HEK293 (cell line): ENCODE data around the gene ACVR1.

Source experiments
- EGR2 ChIP-seq: fragments of 450-650 bp; formaldehyde crosslinking; IDR thresholded peaks from 2 replicates; pipeline ENCODE4 v1.5.1; 2016; ENCODE audit warnings: low read depth, missing biosample characterization, missing genetic modification characterization
- PRDM1 ChIP-seq: fragments of 450-650 bp; formaldehyde crosslinking; IDR thresholded peaks from 2 replicates; pipeline ENCODE4; 2016; ENCODE audit warnings: missing biosample characterization, missing genetic modification characterization
- PRDM4 ChIP-seq: fragments of 450-650 bp; formaldehyde crosslinking; IDR thresholded peaks from 2 replicates; pipeline ENCODE4 v1.5.1; 2017; ENCODE audit warnings: missing biosample characterization, missing genetic modification characterization
- SETDB1 ChIP-seq: IDR thresholded peaks from one replicate; pipeline ENCODE4 v1.6.1; 2017; ENCODE audit warnings: mild to moderate bottlenecking, low read length, moderate library complexity, mixed read lengths; ENCODE audit not compliant: insufficient read length
- TRIM28 ChIP-seq: IDR thresholded peaks from 2 replicates; pipeline ENCODE4 v1.6.1; 2011; ENCODE audit warnings: low read length, control low read depth, borderline replicate concordance
- WT1 ChIP-seq: fragments of 450-650 bp; formaldehyde crosslinking; IDR thresholded peaks from 2 replicates; pipeline ENCODE4 v1.5.1; 2016; ENCODE audit warnings: missing biosample characterization, missing genetic modification characterization
- YY1 ChIP-seq: fragments of 450-650 bp; formaldehyde crosslinking; IDR thresholded peaks from 2 replicates; pipeline ENCODE4 v1.5.1; 2018; ENCODE audit warnings: missing biosample characterization, missing genetic modification characterization
- ZBTB17 ChIP-seq: fragments of 450-650 bp; formaldehyde crosslinking; IDR thresholded peaks from 2 replicates; pipeline ENCODE4 v1.5.1; 2016; ENCODE audit warnings: missing biosample characterization, missing genetic modification characterization
- ZBTB48 ChIP-seq: fragments of 450-650 bp; formaldehyde crosslinking; IDR thresholded peaks from 2 replicates; pipeline ENCODE4 v1.5.1; 2016; ENCODE audit warnings: missing biosample characterization, missing genetic modification characterization
- ZFP41 ChIP-seq: fragments of 450-650 bp; formaldehyde crosslinking; IDR thresholded peaks from 2 replicates; pipeline ENCODE4 v1.5.1; 2016; ENCODE audit warnings: missing biosample characterization, missing genetic modification characterization, borderline replicate concordance
- ZNF174 ChIP-seq: fragments of 450-650 bp; formaldehyde crosslinking; IDR thresholded peaks from 2 replicates; pipeline ENCODE4 v1.5.0; 2017; ENCODE audit warnings: missing biosample characterization, mild to moderate bottlenecking, missing genetic modification characterization
- ZNF202 ChIP-seq: fragments of 450-650 bp; formaldehyde crosslinking; IDR thresholded peaks from 2 replicates; pipeline ENCODE4 v1.5.1; 2016; ENCODE audit warnings: missing biosample characterization, missing genetic modification characterization, borderline replicate concordance
- ZNF366 ChIP-seq: fragments of 450-650 bp; formaldehyde crosslinking; conservative IDR thresholded peaks from 2 replicates; pipeline ENCODE4 v1.5.1; 2016; ENCODE audit warnings: missing biosample characterization, missing genetic modification characterization
- ZNF391 ChIP-seq: fragments of 450-650 bp; formaldehyde crosslinking; IDR thresholded peaks from 2 replicates; pipeline ENCODE4 v1.5.1; 2016; ENCODE audit warnings: low read depth, missing biosample characterization, missing genetic modification characterization, borderline replicate concordance
- ZNF394 ChIP-seq: fragments of 450-650 bp; formaldehyde crosslinking; IDR thresholded peaks from 2 replicates; pipeline ENCODE4 v1.5.1; 2016; ENCODE audit warnings: missing biosample characterization, missing genetic modification characterization, mild to moderate bottlenecking, moderate library complexity, borderline replicate concordance
- ZNF398 ChIP-seq: fragments of 450-650 bp; formaldehyde crosslinking; IDR thresholded peaks from 2 replicates; pipeline ENCODE4 v1.5.1; 2017; ENCODE audit warnings: missing biosample characterization, missing genetic modification characterization
- ZNF426 ChIP-seq: fragments of 450-650 bp; formaldehyde crosslinking; IDR thresholded peaks from 2 replicates; pipeline ENCODE4 v1.5.1; 2017; ENCODE audit warnings: missing biosample characterization, missing genetic modification characterization, mild to moderate bottlenecking, inconsistent platforms, moderate library complexity
- ZNF510 ChIP-seq: fragments of 450-650 bp; formaldehyde crosslinking; IDR thresholded peaks from 2 replicates; pipeline ENCODE4 v1.5.1; 2018; ENCODE audit warnings: mild to moderate bottlenecking, missing genetic modification characterization, missing biosample characterization; ENCODE audit not compliant: insufficient replicate concordance
- ZNF580 ChIP-seq: fragments of 450-650 bp; formaldehyde crosslinking; IDR thresholded peaks from 2 replicates; pipeline ENCODE4 v1.5.1; 2016; ENCODE audit warnings: missing biosample characterization, missing genetic modification characterization
- ZNF623 ChIP-seq: fragments of 450-650 bp; formaldehyde crosslinking; IDR thresholded peaks from 2 replicates; pipeline ENCODE4 v1.5.1; 2016; ENCODE audit warnings: missing biosample characterization, missing genetic modification characterization
- ZNF645 ChIP-seq: fragments of 450-650 bp; formaldehyde crosslinking; IDR thresholded peaks from 2 replicates; pipeline ENCODE4; 2016; ENCODE audit warnings: missing biosample characterization, missing genetic modification characterization
- ZNF658 ChIP-seq: fragments of 450-650 bp; formaldehyde crosslinking; IDR thresholded peaks from 2 replicates; pipeline ENCODE4; 2016; ENCODE audit warnings: missing biosample characterization, missing genetic modification characterization
- ZNF707 ChIP-seq: fragments of 450-650 bp; formaldehyde crosslinking; IDR thresholded peaks from 2 replicates; pipeline ENCODE4 v1.5.1; 2016; ENCODE audit warnings: missing biosample characterization, missing genetic modification characterization
- ZNF777 ChIP-seq: fragments of 450-650 bp; formaldehyde crosslinking; IDR thresholded peaks from 2 replicates; pipeline ENCODE4 v1.5.1; 2017; ENCODE audit warnings: missing biosample characterization, missing genetic modification characterization, borderline replicate concordance
- ZNF791 ChIP-seq: fragments of 450-650 bp; formaldehyde crosslinking; IDR thresholded peaks from 2 replicates; pipeline ENCODE4 v1.5.1; 2016; ENCODE audit warnings: missing biosample characterization, missing genetic modification characterization
- ZXDB ChIP-seq: fragments of 450-650 bp; formaldehyde crosslinking; IDR thresholded peaks from 2 replicates; pipeline ENCODE4 v1.5.1; 2016; ENCODE audit warnings: missing biosample characterization, missing genetic modification characterization
- TF ChIP-seq, protein P1 (sequence below): fragments of 450-650 bp; formaldehyde crosslinking; IDR thresholded peaks from 2 replicates; pipeline ENCODE4 v1.5.1; 2016; ENCODE audit warnings: missing biosample characterization, missing genetic modification characterization
- TF ChIP-seq, protein P2 (sequence below): fragments of 450-650 bp; formaldehyde crosslinking; IDR thresholded peaks from 2 replicates; pipeline ENCODE4 v1.5.1; 2016; ENCODE audit warnings: missing biosample characterization, missing genetic modification characterization
- TF ChIP-seq, protein P3 (sequence below): fragments of 450-650 bp; formaldehyde crosslinking; IDR thresholded peaks from 2 replicates; pipeline ENCODE4 v1.5.1; 2016; ENCODE audit warnings: missing biosample characterization, missing genetic modification characterization

The ACVR1 gene

DNA sequence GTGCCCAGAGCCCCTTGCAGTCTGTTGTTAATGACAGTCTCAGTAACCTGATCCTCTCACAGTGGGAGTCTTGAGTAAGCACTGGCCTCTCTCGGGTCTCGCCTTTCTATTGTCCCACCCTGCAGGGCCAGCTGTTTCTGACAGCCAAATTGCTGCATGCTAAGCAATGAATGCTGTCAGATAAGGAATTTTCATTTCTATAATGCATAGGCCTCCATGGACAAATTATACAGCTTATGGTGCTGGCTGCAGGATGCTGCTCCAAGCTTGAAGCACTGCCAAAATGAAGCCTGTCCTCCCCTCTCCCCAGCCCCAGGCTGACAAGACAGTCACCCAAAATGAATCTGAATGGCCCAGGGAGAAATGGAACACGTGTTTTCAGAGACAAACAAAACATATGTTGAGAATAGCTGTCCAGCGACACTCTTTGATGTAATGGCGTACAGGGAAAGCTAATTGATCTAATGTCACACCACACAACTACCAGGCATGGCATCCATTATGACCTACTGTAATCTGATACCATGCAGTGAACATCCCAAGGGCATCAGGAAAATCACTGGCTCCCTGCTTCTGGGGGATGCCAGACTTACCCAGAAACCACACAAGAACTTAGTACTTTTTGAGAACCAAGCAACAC, 36.8 kb downstream of the ACVR1 start (continued):
- TF ChIP-seq ZNF791 (tag by site-specific recombination) (no peak), PRDM1 (0 out of 2 replicates have a peak, but pooled peaks have one; percentile 11), ZNF174 (tag by site-specific recombination) (no peak), ZNF426 (tag by site-specific recombination) (no peak), ZNF707 (tag by site-specific recombination) (no peak), ZNF398 (tag by site-specific recombination) (no peak), EGR2 (tag by site-specific recombination) (no peak; the same call in 1 of the 2 replicates), WT1 (tag by site-specific recombination) (peak; percentile 63), ZNF510 (tag by site-specific recombination) (no peak), ZNF623 (tag by site-specific recombination) (no peak), ZBTB17 (tag by site-specific recombination) (peak; percentile 76), ZNF202 (tag by site-specific recombination) (no peak), ZNF658 (tag by site-specific recombination) (no peak), ZXDB (tag by site-specific recombination) (0 out of 2 replicates have a peak, but pooled peaks have one; percentile 29), PRDM4 (tag by site-specific recombination) (peak; percentile 32; the same call in 1 of the 2 replicates), ZFP41 (tag by site-specific recombination) (no peak), ZNF645 (tag by site-specific recombination) (no peak), ZNF391 (no peak), ZNF580 (tag by site-specific recombination) (0 out of 2 replicates have a peak, but pooled peaks have one; percentile 47), ZNF366 (tag by site-specific recombination) (peak; percentile 40; the same call in 1 of the 2 replicates), YY1 (tag by site-specific recombination) (0 out of 2 replicates have a peak, but pooled peaks have one; percentile 24), SETDB1 (no peak), ZNF394 (tag by site-specific recombination) (no peak), ZNF777 (no peak), TRIM28 (no peak), ZBTB48 (no peak)
- TF ChIP-seq, protein P1, sequence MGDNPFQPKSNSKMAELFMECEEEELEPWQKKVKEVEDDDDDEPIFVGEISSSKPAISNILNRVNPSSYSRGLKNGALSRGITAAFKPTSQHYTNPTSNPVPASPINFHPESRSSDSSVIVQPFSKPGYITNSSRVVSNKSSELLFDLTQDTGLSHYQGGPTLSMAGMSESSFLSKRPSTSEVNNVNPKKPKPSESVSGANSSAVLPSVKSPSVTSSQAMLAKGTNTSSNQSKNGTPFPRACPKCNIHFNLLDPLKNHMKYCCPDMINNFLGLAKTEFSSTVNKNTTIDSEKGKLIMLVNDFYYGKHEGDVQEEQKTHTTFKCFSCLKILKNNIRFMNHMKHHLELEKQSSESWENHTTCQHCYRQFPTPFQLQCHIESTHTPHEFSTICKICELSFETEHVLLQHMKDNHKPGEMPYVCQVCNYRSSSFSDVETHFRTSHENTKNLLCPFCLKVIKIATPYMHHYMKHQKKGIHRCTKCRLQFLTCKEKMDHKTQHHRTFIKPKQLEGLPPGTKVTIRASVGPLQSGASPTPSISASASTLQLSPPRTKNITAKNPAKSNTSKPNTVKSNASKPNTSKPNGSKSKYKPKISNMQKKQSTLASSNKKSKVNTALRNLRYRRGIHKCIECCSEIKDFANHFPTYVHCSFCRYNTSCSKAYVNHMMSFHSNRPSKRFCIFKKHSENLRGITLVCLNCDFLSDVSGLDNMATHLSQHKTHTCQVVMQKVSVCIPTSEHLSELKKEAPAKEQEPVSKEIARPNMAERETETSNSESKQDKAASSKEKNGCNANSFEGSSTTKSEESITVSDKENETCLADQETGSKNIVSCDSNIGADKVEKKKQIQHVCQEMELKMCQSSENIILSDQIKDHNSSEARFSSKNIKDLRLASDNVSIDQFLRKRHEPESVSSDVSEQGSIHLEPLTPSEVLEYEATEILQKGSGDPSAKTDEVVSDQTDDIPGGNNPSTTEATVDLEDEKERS (tag by site-specific recombination), result no peak
- TF ChIP-seq, protein P2, sequence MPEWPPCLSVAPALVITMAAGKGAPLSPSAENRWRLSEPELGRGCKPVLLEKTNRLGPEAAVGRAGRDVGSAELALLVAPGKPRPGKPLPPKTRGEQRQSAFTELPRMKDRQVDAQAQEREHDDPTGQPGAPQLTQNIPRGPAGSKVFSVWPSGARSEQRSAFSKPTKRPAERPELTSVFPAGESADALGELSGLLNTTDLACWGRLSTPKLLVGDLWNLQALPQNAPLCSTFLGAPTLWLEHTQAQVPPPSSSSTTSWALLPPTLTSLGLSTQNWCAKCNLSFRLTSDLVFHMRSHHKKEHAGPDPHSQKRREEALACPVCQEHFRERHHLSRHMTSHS (tag by site-specific recombination), result no peak
- TF ChIP-seq, protein P3, sequence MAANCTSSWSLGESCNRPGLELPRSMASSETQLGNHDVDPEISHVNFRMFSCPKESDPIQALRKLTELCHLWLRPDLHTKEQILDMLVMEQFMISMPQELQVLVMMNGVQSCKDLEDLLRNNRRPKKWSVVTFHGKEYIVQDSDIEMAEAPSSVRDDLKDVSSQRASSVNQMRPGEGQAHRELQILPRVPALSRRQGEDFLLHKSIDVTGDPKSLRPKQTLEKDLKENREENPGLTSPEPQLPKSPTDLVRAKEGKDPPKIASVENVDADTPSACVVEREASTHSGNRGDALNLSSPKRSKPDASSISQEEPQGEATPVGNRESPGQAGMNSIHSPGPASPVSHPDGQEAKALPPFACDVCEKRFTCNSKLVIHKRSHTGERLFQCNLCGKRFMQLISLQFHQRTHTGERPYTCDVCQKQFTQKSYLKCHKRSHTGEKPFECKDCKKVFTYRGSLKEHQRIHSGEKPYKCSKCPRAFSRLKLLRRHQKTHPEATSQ (tag by site-specific recombination), result no peak
